Activated CD4-positive, alpha-beta T cell treated with anti-CD3 and anti-CD28 coated beads, Interleukin-2, amount 50 U/mL, for 48 hours (primary cell): ENCODE data around the gene RTN3.
"Not testable (repeated sequence)": the region's sequence is repeated elsewhere in the genome, so short reads cannot be mapped to it uniquely, and the experiment has no call there.

Source experiments
- DNase-seq, 2 experiments: peaks; one replicate each; pipeline ENCODE4 v3.0.0-alpha.2; 2020

The RTN3 gene

GRCh38 chr11:63769714-63770455, 88.6 kb downstream of the RTN3 start:
- peak in 1 of 2 experiments; percentile 11 for DNase-seq

- DNase-seq = no peak
These were observed 89.5 kb downstream of the RTN3 start for GRCh38 chr11:63770763-63771162.

GRCh38 chr11:63771741-63772318, 90.5 kb downstream of the RTN3 start:
- DNase-seq = not testable (repeated sequence)

- no peak for DNase-seq
These were observed 93.9 kb downstream of the RTN3 start for GRCh38 chr11:63775191-63775590.

GRCh38 chr11:63779039-63779438, 97.7 kb downstream of the RTN3 start:
- no peak for DNase-seq

GRCh38 chr11:63782749-63783148, 101.4 kb downstream of the RTN3 start:
- DNase-seq = no peak

GRCh38 chr11:63783925-63784592, 102.8 kb downstream of the RTN3 start:
- DNase-seq = no peak

- no peak for DNase-seq
These were observed 104.5 kb downstream of the RTN3 start for GRCh38 chr11:63785823-63786222.

GRCh38 chr11:63791495-63792167, 110.3 kb downstream of the RTN3 start:
- no peak for DNase-seq

GRCh38 chr11:63793161-63793560, 111.9 kb downstream of the RTN3 start:
- DNase-seq = no peak

- DNase-seq = no peak
These were observed 113.8 kb downstream of the RTN3 start for GRCh38 chr11:63795066-63795465.

GRCh38 chr11:63800921-63801320, 119.6 kb downstream of the RTN3 start:
- DNase-seq = no peak

- no peak for DNase-seq
These were observed 121.5 kb downstream of the RTN3 start for GRCh38 chr11:63802637-63803414.

- DNase-seq = no peak
These were observed 123.0 kb downstream of the RTN3 start for GRCh38 chr11:63804259-63804658.

- no peak for DNase-seq
These were observed 124.6 kb downstream of the RTN3 start for GRCh38 chr11:63805844-63806415.
